ENCODE data around the gene AHRR. TPM values are rescaled to one million over a fixed set of nuclear protein-coding genes. Genes with fewer than 3 reads are reported as not detected.

The AHRR gene
- total RNA-seq, 1 donor from 2014 or later: 6.1 TPM

- DNase-seq (no peak), ATAC-seq (ENCODE audit: low read depth) (no peak)
- Mint-ChIP-seq H3K9me3 (peaks cover 16% of the 10 kb centered on the region), H3K36me3 (ENCODE audit: low read depth) (peaks cover 5% of the 10 kb centered on the region), H3K4me3 (no peak overlapping the region), H3K27ac (no peak overlapping the region), H3K27me3 (peaks cover 27% of the 10 kb centered on the region), H3K4me1 (no peaks in the 10 kb centered on the region)
- ChIA-PET CTCF (no interaction called here), POLR2A (no interaction called here)
- TF ChIP-seq CTCF (IDR thresholded peaks at IDR 0.05): no peak
- intact Hi-C loops (cut with micrococcal nuclease): no loop called here
Measured at GRCh38 chr5:385321-385720, 63.8 kb downstream of the AHRR start.

GRCh38 chr5:386432-387341, 65.2 kb downstream of the AHRR start:
- CTCF ChIA-PET: no interaction called here
- no peak for ATAC-seq (ENCODE audit: low read depth)
- intact Hi-C loops (cut with micrococcal nuclease): no loop called here
- Mint-ChIP-seq H3K9me3 (peaks cover 16% of the 10 kb centered on the region), H3K27ac (no peak overlapping the region), H3K27me3 (peaks cover 26% of the 10 kb centered on the region), H3K4me3 (no peak overlapping the region), H3K36me3 (ENCODE audit: low read depth) (peaks cover 5% of the 10 kb centered on the region), H3K4me1 (no peaks in the 10 kb centered on the region)
- POLR2A ChIA-PET: no interaction called here
- no peak for TF ChIP-seq CTCF (IDR thresholded peaks at IDR 0.05)
- no peak for DNase-seq

GRCh38 chr5:387491-388265, 66.2 kb downstream of the AHRR start:
- Mint-ChIP-seq H3K4me3 (no peak overlapping the region), H3K9me3 (peaks cover 14% of the 10 kb centered on the region), H3K4me1 (peaks cover 5% of the 10 kb centered on the region), H3K27me3 (peaks cover 19% of the 10 kb centered on the region), H3K36me3 (ENCODE audit: low read depth) (peaks cover 5% of the 10 kb centered on the region), H3K27ac (no peak overlapping the region)
- intact Hi-C loops (cut with micrococcal nuclease): no loop called here
- ATAC-seq (ENCODE audit: low read depth): no peak
- ChIA-PET CTCF (no interaction called here), POLR2A (no interaction called here)
- TF ChIP-seq CTCF (IDR thresholded peaks at IDR 0.05): no peak
- no peak for DNase-seq

- Mint-ChIP-seq H3K27me3 (peaks cover 19% of the 10 kb centered on the region), H3K9me3 (peaks cover 14% of the 10 kb centered on the region), H3K4me3 (no peak overlapping the region), H3K27ac (no peak overlapping the region), H3K36me3 (ENCODE audit: low read depth) (peaks cover 5% of the 10 kb centered on the region), H3K4me1 (peaks cover 11% of the 10 kb centered on the region)
- ChIA-PET POLR2A (no interaction called here), CTCF (no interaction called here)
- DNase-seq (no peak), ATAC-seq (ENCODE audit: low read depth) (no peak)
- TF ChIP-seq CTCF (IDR thresholded peaks at IDR 0.05): no peak
- intact Hi-C loops (cut with micrococcal nuclease): no loop called here
Measured at GRCh38 chr5:388266-389196, 67.0 kb downstream of the AHRR start.

All from activated B cell treated with CpG ODN at 0.5 μM for 24 hours (primary cell).